Astrocyte (in vitro differentiated cells and primary cell): ENCODE data around the gene IGF2R. TPM values are rescaled to one million over a fixed set of nuclear protein-coding genes. Genes with fewer than 3 reads are reported as not detected.

ENCODE experiments used
- DNase-seq: peaks from one replicate; pipeline ENCODE4 v3.0.0-alpha.2; 2010; ENCODE audit warnings: low read depth
- FAIRE-seq: peaks from 2 replicates; lab custom pipeline; 2011; peaks lifted over from hg19 to GRCh38; lab: Jason Lieb, UNC
- H2AFZ ChIP-seq: 2 replicates; pipeline ENCODE4 v1.6.0; 2012; ENCODE audit warnings: low read depth, low read length, inconsistent platforms
- H3K27ac ChIP-seq: 2 replicates; pipeline ENCODE4 v1.5.1; 2011; ENCODE audit warnings: low read depth, low read length, inconsistent platforms
- H3K27me3 ChIP-seq: 2 replicates; pipeline ENCODE4 v1.6.0; 2011; ENCODE audit warnings: low read length, inconsistent platforms; ENCODE audit not compliant: insufficient read depth
- H3K36me3 ChIP-seq: 2 replicates; pipeline ENCODE4 v1.5.1; 2011; ENCODE audit warnings: low read length, inconsistent platforms; ENCODE audit not compliant: insufficient read depth
- H3K4me1 ChIP-seq: 2 replicates; pipeline ENCODE4 v1.5.1; 2011; ENCODE audit warnings: low read length, inconsistent platforms; ENCODE audit not compliant: insufficient read depth
- H3K4me2 ChIP-seq: 2 replicates; pipeline ENCODE4 v1.6.0; 2012; ENCODE audit warnings: low read length, inconsistent platforms
- H3K4me3 ChIP-seq: 2 replicates; pipeline ENCODE4 v1.5.1; 2011; ENCODE audit warnings: low read depth, mild to moderate bottlenecking, low read length, inconsistent platforms; ENCODE audit not compliant: insufficient read depth
- H3K79me2 ChIP-seq: 2 replicates; pipeline ENCODE4 v1.6.0; 2012; ENCODE audit warnings: mild to moderate bottlenecking, low read length, inconsistent platforms; ENCODE audit not compliant: insufficient read depth
- H3K9ac ChIP-seq: 2 replicates; pipeline ENCODE4 v1.6.0; 2012; ENCODE audit warnings: mild to moderate bottlenecking, low read length, inconsistent platforms
- H3K9me3 ChIP-seq: 2 replicates; pipeline ENCODE4 v1.5.1; 2012; ENCODE audit warnings: low read depth, mild to moderate bottlenecking, low read length, inconsistent platforms; ENCODE audit not compliant: insufficient read depth
- H4K20me1 ChIP-seq: 2 replicates; pipeline ENCODE4 v1.6.0; 2012; ENCODE audit warnings: low read length, inconsistent platforms; ENCODE audit not compliant: insufficient read depth
- H3K27ac Mint-ChIP-seq: one replicate; pipeline ENCODE4 v1.8.0; 2021; ENCODE audit warnings: mild to moderate bottlenecking, mixed read lengths; ENCODE audit not compliant: unreplicated experiment
- H3K27me3 Mint-ChIP-seq: one replicate; pipeline ENCODE4 v1.8.0; 2021; ENCODE audit warnings: low read depth, mixed read lengths; ENCODE audit not compliant: unreplicated experiment
- H3K36me3 Mint-ChIP-seq: one replicate; pipeline ENCODE4 v1.8.0; 2021; ENCODE audit warnings: low read depth, mixed read lengths; ENCODE audit not compliant: unreplicated experiment
- H3K4me1 Mint-ChIP-seq: one replicate; pipeline ENCODE4 v1.8.0; 2021; ENCODE audit warnings: low read depth, mixed read lengths; ENCODE audit not compliant: unreplicated experiment
- H3K4me3 Mint-ChIP-seq: one replicate; pipeline ENCODE4 v1.8.0; 2021; ENCODE audit warnings: mild to moderate bottlenecking, moderate library complexity, mixed read lengths; ENCODE audit not compliant: unreplicated experiment
- H3K9me3 Mint-ChIP-seq: one replicate; pipeline ENCODE4 v1.8.0; 2021; ENCODE audit warnings: mild to moderate bottlenecking, mixed read lengths; ENCODE audit not compliant: unreplicated experiment
- CTCF ChIP-seq: IDR thresholded peaks from 2 replicates; pipeline ENCODE4 v1.5.1; 2011; ENCODE audit warnings: low read depth, mild to moderate bottlenecking, inconsistent platforms, low read length, moderate library complexity; ENCODE audit not compliant: insufficient read depth
- EZH2 ChIP-seq: IDR thresholded peaks from 2 replicates; pipeline ENCODE4 v1.6.1; 2012; ENCODE audit warnings: mild to moderate bottlenecking, low read length, inconsistent platforms; ENCODE audit not compliant: insufficient read depth
- total RNA-seq: library from RNA; stranded (reverse); gene quantifications from 2 replicates; pipeline ENCODE4 v1.2.1, GENCODE V29; 2021

The IGF2R gene
- total RNA-seq, 1 donor from 2014 or later: 173 TPM

DNA sequence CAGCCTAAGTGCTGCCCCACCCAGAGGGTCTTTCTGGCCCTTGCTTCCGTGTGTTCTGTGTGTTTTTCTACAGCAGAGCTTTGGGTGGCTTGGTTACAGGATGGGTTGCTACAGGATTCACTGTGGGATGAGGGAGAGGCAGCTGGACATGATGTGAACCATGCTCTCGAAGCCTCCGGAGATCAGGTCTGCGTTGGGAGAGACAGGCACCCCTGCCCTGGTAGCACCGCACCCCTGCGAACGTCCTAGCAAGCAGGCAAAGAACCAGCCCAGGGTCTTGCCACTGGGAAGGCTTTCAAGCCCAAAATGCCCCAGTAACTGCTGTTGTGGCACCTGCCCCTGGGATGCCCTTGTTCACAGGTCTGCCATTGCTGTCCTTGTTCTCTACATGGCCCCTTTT is 66.4 kb downstream of the IGF2R start:
- H3K27me3 Mint-ChIP-seq: no peaks in the 10 kb centered on the region
- Histone ChIP-seq H3K79me2 (peaks cover 3% of the 10 kb centered on the region), H3K9me3 (no peaks in the 10 kb centered on the region), H3K9ac (no peak overlapping the region), H4K20me1 (peaks cover 4% of the 10 kb centered on the region), H3K4me2 (no peak overlapping the region), H3K27me3 (no peaks in the 10 kb centered on the region), H3K36me3 (peaks cover 12% of the 10 kb centered on the region), H2AFZ (no peak overlapping the region), H3K4me3 (no peak overlapping the region), H3K27ac (no peak overlapping the region), H3K4me1 (peaks cover 24% of the 10 kb centered on the region)
- no peak for DNase-seq
- FAIRE-seq: no peak
- no peaks in the 10 kb centered on the region for H3K9me3 Mint-ChIP-seq
- peaks cover 17% of the 10 kb centered on the region for H3K36me3 Mint-ChIP-seq
- H3K27ac Mint-ChIP-seq: no peak overlapping the region
- H3K4me3 Mint-ChIP-seq: no peak overlapping the region
- peaks cover 8% of the 10 kb centered on the region for H3K4me1 Mint-ChIP-seq
- TF ChIP-seq EZH2 (no peak), CTCF (no peak)

DNA sequence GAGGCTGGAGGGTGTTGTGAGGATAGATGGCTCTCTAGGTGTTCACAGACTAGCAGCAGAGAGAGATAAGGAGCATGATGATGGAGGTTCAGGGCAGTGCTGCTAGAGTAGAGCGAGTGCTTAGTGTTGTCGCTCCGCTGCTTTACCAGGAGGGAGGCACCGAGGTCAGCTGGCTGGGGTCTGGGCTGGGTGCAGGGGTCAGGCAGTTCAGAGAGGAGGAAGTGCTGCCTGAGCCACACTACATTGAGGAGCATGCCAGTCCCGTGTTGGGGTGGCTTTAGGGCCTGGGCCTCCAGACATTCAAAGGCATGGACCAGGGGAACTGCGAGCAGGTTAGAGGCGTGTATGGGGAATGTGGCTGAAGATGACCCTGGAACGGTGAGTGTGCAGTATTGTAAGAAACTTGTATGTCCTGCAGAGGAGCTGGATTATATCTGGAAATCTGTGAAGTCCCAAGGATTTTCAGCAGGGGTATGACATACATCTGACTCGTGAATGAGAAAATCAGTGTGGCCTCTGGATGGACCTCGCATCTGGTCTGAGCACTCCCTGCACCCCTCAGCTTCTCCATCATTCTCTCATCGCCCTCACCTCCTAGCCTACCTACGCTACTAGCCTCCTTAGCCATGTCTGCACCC is 66.9 kb downstream of the IGF2R start:
- H3K36me3 Mint-ChIP-seq: peaks cover 19% of the 10 kb centered on the region
- Histone ChIP-seq H3K9me3 (no peaks in the 10 kb centered on the region), H3K79me2 (peaks cover 3% of the 10 kb centered on the region), H3K4me3 (no peak overlapping the region), H3K36me3 (peaks cover 12% of the 10 kb centered on the region), H2AFZ (no peak overlapping the region), H3K4me2 (no peak overlapping the region), H3K4me1 (peaks cover 18% of the 10 kb centered on the region), H3K9ac (no peak overlapping the region), H4K20me1 (peaks cover 4% of the 10 kb centered on the region), H3K27me3 (no peaks in the 10 kb centered on the region), H3K27ac (peak overlapping the region; percentile 75)
- no peaks in the 10 kb centered on the region for H3K9me3 Mint-ChIP-seq
- FAIRE-seq (no peak), DNase-seq (no peak)
- H3K27me3 Mint-ChIP-seq: no peaks in the 10 kb centered on the region
- peaks cover 4% of the 10 kb centered on the region for H3K4me1 Mint-ChIP-seq
- no peak overlapping the region for H3K4me3 Mint-ChIP-seq
- TF ChIP-seq EZH2 (no peak), CTCF (no peak)
- peak overlapping the region; percentile 23 for H3K27ac Mint-ChIP-seq

DNA sequence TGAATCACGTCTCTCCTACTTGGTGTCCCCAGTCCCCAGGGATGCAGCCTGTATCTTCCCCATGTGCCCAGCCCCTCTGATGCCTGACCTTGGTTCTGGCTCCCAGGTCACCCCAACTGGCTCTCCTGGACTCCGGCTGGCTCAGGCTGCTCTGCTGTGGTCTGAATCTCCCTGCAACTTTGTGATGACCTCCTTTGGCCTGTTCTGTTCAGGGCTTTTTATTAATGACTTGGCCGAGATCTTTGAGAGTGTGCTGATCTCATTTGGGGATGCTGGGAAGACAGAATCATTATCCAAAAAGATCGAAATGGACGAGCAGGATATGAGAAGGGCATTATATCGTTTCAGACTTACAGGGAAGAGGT is 67.4 kb downstream of the IGF2R start:
- Mint-ChIP-seq H3K36me3 (peaks cover 24% of the 10 kb centered on the region), H3K27me3 (no peaks in the 10 kb centered on the region), H3K27ac (no peak overlapping the region), H3K4me1 (peaks cover 4% of the 10 kb centered on the region), H3K9me3 (no peaks in the 10 kb centered on the region), H3K4me3 (no peak overlapping the region)
- peak overlapping the region; percentile 75 for H3K27ac ChIP-seq
- peaks cover 4% of the 10 kb centered on the region for H4K20me1 ChIP-seq
- FAIRE-seq (no peak), DNase-seq (no peak)
- H3K36me3 ChIP-seq: peaks cover 16% of the 10 kb centered on the region
- H3K9me3 ChIP-seq: no peaks in the 10 kb centered on the region
- no peak overlapping the region for H3K4me3 ChIP-seq
- peaks cover 17% of the 10 kb centered on the region for H3K4me1 ChIP-seq
- peak overlapping the region; percentile 0 for H3K9ac ChIP-seq
- no peaks in the 10 kb centered on the region for H3K27me3 ChIP-seq
- peak overlapping the region; percentile 50 for H3K4me2 ChIP-seq
- TF ChIP-seq EZH2: no peak
- no peak for TF ChIP-seq CTCF
- H2AFZ ChIP-seq: no peak overlapping the region
- H3K79me2 ChIP-seq: peaks cover 3% of the 10 kb centered on the region
